Right kidney (tissue), 1 donor: Measurements from ENCODE around the gene SLC2A5.

Experiments used
- DNase-seq: peaks from one replicate; pipeline ENCODE4 v3.0.0-alpha.2; 2016

The SLC2A5 gene

DNA sequence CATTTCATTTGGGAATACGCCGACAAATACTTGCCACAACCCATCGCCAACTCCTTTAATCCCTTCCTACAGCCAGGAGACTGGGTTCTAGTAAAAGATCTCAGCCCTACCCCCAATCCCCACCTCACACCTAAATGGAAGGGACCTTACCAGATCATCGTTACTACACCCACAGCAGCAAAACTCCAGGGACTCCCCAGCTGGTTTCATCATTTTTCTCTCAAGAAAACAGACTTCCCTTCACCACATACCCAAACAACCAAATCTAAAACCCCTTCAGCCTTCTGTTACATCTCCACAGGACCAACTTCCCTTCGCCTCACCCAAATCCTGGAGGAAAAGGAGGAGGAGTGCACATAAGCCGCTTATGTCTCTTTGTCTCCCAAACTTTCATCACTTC is 23.7 kb upstream of the SLC2A5 start:
- no peak for DNase-seq

DNA sequence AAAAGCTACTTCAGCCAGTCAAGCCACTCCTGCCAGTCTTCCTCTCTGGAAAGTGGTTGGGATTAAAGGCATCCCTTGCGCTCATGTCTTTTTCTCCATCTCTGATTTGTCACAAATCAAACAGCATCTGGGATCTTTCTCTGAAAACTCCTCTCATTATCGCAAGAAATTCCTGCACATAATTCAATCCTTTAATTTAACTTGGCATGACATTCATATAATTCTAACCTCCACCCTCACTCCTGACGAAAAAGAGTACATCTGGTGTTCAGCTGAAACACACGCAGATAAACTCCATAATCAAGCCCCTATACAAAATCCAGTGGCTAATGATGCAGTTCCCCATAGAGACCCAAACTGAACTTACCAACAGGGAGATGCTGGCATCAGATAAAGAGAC is 19.4 kb upstream of the SLC2A5 start:
- DNase-seq: no peak

DNA sequence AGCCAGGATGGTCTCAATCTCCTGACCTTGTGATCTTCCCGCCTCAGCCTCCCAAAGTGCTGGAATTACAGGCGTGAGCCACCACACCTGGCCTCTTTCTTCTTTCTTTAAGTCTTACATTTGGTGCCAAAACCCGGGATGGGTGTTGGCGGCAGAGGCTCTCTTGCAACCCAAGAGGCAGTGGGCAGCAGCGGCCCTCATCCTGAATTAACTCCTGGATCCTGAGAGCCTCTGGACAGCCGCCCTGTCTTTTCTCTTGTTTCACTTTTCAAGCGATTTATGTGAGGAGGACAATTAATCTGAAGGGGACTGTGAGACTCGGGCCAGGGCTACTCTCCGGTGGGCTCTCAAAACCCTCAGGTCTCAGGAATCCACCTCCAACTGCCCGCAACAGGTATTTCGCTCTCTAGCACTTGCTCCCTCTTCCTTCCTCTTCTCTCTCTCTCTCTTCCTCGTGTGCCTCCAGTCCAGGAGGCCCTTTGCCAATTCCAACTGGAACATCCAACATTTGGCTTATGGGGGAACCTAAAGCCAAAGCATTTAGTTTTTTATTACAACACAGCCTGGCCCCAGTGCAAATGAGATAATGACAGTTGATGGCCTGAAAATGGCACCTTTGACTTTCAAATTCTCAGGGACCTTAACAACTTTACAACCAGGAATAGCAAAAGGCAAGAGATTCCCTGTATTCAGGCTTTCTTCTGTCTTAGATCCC is 18.1 kb upstream of the SLC2A5 start:
- DNase-seq: no peak

DNA sequence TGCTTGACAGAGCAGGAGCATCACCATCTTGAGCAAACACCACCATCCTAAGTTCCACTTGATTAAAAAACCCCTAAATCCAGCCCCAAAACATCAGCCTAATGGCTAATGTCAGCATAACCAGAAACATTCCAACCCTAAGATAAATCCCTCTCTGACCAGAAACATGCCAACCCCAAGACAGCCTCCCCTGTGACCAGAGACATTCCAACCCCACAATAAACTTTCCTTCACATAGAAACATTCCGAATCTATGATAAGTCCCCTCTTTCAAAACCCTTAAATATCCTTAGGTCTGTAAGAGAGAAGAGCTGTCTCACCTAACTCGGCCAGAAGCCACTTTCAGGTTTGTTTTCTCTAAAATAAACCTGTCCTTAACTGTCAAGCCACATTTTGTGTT is 17.4 kb upstream of the SLC2A5 start:
- no peak for DNase-seq

DNA sequence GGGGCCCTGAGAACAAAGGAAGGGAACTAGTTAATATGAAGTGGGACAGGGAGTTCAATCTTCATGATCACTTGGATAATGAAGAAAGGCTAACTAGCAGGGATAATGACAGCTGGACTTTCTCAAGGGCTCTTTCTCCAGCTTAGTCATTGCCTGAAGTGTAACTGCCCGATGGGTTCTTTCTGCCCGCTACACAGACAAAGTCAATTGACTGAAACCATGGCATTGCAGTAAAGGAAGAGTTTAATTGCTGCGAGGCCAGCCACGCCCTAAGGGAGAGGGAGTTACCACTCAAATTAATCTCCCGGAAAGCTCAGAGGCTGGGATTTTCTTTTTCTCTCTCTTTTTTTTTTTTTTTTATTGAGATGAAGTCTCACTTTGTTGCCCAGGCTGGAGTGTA is 16.6 kb upstream of the SLC2A5 start:
- peak; percentile 41 for DNase-seq

DNA sequence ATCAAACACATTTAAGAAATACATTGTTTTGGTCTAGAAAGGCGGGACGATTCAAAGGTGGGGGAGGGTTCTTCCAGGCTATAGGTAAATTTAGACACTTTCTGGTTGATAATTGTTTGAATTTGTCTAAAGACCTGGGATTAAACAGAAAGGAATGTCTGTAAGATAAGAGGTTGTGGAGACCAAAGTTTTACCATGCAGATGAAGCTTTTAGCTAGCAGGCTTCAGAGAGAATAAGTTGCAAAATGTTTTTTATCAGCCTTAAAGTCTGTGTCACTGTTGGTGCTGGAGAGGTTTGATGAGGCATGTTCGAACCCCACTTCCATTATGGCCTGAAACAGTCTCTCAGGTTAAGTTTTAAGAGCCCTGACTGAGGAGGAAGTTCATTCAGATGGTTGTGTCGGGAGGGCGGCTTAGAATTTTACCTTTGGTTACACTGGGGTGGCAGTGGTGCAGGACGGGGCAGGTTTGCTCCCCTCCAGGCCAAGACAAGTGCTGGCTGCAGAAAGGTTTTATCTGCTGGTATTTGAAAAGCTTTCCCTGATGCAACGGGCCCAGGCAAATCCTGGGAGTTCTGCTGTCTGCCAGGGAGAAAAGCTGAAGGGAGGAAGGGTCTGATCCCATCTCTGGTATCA is 16.0 kb upstream of the SLC2A5 start:
- DNase-seq: no peak

DNA sequence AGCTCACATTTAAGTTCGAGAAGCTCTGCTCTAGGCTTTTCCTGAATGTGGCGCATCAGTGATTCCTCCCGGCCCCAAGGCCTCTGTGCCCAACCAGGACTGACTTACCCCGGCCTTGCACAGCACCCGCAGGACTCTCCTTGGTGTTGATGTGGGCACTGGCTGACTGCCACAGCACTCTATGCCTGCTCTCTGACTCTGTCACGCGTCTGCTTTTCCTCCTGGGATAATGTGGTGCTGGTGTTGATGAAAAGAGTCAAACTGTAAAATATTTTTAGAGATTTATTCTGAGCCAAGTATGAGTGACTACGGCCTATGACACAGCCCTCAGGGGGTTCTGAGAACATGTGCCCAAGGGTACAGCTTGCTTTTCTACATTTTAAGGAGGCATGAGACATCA is 15.5 kb upstream of the SLC2A5 start:
- DNase-seq: no peak

DNA sequence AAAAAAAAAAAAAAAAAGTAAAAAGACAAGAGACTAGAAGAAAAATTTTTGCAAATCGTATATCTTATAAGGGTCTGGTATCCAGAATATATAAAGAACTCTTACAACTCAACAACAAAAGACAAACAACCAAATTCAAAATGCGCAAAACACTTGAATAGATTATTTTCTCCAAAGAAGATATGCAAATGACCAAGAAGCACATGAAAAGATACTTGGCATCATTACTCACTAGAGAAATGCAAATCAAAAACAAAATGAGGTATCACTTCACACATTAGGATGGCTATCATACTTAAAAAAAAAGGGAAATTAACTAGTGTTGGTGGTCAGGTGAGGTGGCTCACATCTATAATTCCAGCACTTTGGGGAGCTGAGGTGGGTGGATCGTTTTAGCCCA is 12.0 kb upstream of the SLC2A5 start:
- DNase-seq: no peak

DNA sequence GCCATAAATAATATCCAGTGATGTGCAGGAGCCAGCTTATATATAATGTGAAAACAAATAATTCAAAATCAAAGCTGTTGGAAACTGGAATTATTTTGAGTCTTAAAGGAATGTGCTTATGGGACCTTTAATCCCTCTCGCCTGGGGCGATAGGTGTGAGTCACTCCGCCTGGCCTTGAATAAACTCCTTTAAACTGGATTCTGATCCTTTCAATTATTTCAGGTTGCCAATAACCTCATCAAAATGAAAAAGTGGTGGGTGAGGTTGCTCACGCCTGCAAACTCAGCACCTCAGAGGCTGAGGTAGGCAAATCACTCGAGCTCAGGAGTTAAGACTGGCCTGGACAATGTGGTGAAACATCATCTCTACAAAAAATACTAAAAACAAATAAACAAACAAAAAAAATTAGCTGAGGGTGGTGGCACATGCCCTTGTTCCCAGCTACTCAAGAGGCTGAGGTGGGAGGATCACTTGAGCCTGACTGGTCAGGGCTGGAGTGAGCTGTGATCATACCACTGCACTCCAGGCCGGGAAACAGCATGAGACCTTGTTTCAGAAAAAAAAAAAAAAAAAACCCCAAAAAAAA is 11.4 kb upstream of the SLC2A5 start:
- no peak for DNase-seq

DNA sequence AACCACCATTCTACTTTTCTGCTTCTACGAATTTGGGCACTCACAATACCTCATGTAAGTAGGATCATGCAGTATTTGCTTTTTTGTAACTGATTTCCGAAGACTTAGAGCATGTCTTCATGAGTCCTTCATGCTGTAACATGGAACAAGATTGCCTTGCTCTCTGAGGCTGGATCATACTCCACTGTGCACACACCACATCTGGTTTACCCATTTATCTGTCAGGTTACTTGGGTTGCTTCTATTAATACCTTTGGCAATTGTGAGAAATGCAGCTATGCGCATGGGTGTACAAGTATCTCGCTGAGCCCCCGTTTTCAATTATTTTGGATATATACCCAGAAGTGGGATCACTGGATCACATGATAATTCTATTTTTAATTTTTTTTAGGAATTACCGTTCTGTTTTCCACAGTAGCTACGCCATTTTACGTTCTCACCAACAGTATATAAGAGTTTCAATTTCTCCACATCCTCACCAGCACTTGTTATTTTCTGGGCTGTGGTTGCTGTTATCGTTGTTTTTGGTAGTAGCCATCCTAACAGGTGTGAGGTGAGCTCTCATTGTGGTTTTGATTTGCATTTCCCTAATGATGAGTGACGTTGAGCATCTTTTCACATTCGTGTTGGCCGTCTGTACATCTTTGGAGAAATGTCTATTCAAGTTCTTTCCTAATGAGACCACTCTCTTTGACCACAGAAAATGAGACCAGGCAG is 10.7 kb upstream of the SLC2A5 start:
- DNase-seq: no peak

DNA sequence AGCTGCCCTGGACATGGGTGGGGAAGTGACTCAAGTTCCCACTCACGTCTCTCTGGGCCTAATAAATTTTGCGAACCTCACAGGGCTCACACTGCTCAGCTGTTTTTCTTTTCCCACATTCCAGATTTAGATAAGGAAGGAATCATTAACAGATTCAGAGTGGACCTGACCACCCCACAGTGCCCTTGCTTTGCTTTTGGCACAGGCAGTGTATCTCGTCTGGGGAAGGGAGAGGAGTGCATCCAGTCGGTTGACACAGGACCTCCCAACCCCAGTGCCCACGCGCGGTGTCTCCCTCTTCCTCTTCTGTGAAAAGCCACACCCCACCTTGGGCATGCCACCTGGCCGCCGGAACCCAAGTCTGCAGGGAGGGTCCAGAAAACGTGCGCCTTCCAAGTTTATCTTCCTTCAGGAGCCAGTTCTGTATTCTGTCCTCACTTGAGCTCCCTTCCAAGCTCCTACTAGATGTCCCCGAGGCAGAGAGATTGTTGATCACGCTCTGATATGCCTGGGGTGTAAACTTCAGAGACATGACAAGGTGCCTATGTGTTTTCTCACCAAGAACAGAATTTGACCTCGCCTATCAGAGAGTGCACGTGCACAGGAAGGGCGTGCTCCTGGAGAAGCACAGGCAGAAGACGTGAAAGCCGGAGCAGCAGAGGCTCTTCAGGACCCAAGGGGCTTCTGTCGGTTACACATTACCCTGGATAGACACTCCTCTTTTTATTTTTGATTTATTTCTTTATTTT is 9.5 kb upstream of the SLC2A5 start:
- DNase-seq: no peak

DNA sequence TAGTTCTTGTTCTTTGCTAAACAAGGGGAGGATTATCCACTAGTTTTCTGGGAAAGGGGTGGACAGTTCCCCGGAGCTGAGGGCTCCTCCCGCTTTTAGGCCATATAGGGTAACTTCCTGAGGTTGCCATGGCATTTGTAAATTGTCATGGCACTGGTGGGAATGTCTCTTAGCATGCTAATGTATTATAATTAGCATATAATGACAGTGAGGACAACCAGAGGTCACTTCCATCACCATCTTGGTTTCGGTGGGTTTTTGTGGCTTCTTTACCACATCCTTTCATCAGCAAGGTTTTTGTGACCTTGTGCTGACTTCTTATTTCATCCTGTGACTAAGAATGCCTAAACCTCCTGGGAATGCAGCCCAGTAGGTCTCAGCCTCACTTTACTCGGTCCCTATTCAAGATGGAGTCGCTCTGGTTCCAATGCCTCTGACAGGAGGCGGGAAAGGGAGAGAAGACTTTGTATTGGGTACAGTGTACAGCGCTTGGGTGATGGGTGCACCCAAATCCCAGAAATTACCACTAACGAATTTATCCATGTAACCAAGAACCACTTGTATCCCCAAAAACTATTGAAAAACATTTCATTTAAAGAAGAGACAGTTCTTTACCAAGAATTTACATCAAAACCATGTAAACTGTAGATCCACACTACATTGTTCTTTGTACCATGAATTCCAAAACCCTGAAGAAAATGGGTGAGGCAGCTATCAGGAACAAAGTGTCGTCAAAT is 8.7 kb upstream of the SLC2A5 start:
- DNase-seq: no peak

DNA sequence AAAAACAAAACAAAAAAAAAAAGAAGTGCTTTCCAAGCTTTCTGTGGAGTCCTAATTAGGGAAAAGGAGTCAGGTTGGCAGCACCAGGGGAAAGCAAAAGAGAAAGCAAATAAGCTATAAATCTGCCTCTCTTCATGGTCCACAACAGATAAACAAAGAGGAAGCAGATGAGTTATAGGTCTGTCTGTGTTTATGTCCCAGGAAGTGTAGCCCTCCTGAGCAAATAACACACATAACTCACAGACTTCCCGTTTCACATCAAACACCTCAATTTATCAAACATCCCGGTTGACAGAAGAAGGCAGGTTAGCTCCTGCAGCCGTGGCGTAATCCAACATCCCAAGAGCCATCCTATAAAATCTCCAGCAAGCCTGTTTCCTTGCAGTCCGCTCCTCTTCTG is 5.6 kb upstream of the SLC2A5 start:
- peak; percentile 25 for DNase-seq

DNA sequence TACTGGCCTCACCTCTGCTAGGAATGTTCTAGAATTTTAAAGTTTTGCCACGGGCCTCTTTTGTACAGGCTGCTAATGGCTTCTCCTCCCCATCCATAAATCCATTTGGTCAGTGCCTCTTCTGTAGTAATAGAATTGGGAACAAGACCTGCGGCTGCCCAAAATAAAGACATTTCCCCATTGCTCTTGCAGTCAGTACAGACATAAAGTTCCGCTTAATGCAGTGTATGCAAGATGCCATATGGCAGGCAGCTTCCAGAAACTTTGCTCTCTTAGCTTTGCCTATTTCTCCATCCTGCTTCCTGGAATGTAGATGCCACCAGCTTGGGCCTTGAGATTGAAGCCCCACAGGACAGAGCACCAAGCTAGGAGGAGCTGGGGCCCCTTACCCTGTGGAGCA is 3.7 kb upstream of the SLC2A5 start:
- DNase-seq: no peak

DNA sequence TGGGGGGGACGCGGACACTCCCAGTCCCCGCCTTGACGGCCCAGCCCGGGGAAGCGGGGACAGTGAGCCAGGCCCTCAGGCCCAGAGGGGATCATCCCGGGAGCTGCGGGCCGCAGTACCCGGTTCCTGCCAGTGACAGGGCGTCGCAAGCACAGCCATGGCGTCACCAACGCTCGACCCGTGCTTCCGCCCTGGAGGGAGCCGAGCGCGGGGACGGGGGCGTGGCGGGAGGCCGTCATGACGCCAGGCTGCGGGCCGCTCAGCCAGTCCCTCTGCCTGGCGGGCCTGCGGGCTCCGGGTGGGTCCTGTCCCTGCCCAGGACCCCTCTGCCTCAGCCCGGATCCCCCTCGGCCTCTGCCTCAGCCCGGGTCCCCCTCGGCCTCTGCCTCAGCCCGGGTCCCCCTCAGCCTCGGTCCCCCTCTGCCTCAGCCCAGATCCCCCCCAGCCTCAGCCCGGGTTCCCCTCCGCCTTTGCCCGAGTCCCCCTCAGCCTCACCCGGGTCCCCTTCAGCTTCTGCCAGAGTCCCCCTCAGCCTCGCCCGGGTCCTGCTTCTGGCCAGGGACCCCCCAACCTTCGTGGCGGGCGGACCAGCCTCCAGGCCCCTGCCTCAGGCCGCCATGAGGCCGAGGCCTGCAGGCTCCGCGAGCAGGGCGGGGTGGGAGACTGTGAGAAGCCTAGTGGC is 2.3 kb upstream of the SLC2A5 start:
- no peak for DNase-seq

DNA sequence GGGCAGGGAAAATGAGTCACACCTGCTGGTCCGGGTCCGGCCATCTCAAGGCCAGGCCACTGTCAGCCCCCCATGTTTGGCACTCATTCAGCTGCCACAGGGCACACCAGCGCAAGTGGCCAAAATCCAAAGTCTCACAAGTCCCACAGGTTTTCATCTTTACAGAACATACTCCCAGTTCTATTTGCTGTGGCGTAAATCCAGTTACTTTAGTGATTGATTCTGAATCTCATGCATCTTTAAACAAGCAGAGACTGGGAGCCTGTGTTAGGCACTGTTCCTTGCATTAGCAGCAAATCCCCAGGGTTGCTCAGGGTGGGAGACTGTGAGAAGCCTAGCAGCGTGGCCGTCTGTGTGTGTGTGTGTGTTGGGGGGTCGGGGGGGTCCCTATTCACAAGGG is 1.1 kb upstream of the SLC2A5 start:
- no peak for DNase-seq

DNA sequence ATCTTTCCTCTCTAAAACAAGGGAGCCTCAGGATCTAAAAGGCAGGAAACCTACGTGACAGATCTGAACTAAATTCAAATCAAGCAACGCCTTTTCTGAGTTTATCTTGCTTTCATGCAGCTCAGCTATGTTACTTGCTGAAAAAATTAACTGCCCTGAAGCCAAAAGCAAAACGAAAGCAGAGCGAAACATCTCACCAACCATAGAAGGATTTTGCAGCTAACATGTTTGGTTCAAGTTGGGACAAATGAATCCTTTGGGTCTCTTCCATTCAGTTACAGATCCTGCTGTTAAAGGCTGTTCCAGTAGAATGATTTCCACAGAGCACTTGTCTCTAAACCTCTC is 482 bp downstream of the SLC2A5 start:
- DNase-seq: no peak

DNA sequence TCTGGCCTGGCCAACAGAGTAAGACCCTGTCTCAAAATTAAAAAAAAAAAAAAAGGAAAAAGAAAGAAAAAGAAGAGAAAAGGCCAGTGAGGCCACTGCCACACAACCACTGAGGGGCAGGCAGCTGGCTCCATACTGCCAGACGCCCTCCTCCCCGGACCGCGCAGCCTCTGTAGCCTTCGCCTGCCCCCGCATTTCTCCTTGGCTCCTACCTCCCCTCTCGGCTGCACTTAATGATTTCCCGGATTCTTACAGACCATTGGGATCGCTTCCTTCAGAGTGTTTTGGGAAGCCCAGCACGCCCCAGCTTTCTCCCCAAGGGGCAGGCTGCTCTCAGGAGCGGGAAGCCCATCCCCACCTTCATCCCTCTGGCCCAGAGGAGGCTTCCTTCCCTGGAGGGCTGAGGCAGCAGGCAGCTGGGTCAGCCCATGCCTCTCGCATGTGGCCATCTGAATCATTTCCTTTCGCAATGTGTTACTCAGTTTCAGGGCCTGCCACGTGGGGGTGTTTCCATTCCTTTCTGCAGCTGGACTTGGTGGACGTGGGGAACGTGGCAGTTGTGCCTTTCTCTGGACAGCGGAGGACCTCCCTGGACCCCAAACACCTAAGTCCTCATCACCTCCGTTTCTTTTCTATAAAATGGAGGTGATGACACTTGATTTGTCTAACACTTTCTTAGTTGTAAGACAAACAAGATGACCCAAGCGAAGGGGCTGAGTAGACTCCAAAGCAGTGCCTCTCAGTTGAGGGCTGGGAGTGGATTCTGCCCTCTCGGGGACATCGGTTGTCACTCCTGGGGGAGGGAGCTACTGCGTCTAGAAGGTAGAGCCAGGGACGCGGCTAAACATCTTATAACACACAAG is 2.3 kb downstream of the SLC2A5 start:
- no peak for DNase-seq

DNA sequence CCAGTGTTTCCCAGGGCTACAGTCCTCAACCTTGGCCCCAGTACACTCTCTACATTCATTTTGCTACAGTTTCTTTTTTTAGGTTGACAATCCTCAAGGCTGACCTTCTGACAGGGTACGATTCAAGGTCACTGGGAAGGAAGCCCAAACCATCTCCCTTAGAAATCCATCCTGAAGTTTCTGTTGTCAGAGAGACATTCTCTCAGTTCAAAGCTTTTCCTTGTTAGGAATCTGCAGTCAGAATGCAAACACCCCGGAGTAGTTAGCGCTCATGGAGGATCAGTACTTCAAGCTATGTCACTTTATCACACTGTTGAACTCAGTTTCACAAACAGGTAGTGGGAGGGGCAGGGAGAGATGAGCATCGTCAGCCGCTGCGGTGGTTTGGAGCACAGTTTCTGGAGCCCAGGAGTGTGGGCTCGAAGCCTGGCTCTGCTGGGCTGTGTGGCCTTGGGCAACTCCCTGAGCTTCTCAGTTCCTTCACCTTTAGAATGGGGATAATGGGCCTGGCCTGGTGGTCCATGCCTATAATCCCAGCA is 4.2 kb downstream of the SLC2A5 start:
- DNase-seq: no peak

DNA sequence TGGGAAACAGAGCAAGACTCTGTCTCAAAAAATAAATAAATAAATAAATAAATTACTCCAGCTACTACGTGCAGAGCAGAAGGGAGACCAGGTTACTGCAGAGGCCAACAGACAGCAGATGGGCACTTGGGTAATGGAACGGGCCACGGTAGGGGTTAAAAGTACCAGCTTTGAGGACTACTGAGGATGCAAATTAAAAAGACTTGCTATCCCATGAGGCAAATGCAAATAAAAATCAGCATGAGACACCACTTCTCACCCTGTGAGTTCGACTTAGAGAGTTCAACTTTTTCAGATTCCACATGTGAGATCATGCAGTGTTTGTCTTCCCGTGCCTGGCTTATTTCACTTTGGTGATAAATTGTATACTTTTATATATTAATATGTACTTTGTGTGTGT is 6.6 kb downstream of the SLC2A5 start:
- DNase-seq: no peak
